ENCODE measurements around the gene PARN. TPM values are rescaled to one million over a fixed set of nuclear protein-coding genes. Genes with fewer than 3 reads are reported as not detected.

The PARN gene
- total and polyA plus RNA-seq, 3 experiments from 2014 or later, result 45.9 to 48.2 (median 46.0) TPM

DNA sequence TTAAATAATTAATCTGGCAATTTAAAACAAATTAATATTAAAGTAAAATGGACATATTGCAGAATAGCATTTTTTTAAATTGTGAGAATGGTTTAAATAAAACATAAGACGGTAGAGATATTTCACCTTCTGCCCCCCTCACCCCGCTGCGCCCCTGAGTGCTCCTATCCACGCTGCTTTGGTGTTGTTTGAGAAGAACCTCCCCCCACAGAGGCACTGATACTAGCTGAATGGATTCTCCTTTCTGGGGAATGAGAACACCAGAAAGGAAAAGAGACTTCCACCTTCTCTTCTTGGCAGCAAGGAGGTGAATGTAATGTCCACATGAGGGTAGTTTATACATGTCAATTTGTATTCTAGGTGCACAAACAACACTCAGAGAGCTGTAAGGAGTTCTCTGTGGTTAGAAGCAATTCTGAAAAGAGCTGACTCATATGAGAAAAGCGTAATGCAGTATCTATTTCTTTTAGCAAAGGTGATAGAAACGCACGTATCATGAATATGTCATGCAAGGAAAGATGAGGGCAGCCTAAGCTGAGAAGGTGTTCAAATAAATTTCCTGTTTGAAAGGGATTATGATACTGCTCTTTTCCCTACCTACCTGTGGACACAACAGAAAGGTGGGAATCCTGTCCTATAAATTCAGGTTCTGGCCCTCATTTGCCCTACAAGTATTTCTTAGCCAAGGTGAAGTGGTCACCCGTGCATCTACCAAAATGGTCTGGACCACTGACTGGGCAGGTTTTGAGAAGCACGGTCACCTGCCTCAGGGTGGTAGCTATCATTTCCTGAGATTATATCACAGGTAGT is 126.9 kb downstream of the PARN start:
- Mint-ChIP-seq H3K4me3 (no peak overlapping the region), H3K27ac (peak overlapping the region in 1 of 8 donors; percentile 74), H3K27me3 (no peaks in the 10 kb centered on the region), H3K36me3 (peaks cover 0 to 10% (median 0%) of the 10 kb centered on the region in 3 donors), H3K9me3 (no peaks in the 10 kb centered on the region), H3K4me1 (peaks cover 2 to 29% (median 17%) of the 10 kb centered on the region in 3 donors)
- Histone ChIP-seq H3K27ac (ENCODE audit: low read depth, low read length) (no peak overlapping the region), H3K9me3 (ENCODE audit: low read length) (no peaks in the 10 kb centered on the region), H3K36me3 (ENCODE audit: insufficient read depth, low read length) (no peaks in the 10 kb centered on the region), H3K27me3 (ENCODE audit: insufficient read depth, low read length, poor library complexity, severe bottlenecking) (no peaks in the 10 kb centered on the region), H3K4me3 (ENCODE audit: low read length) (no peak overlapping the region), H3K4me1 (ENCODE audit: insufficient read depth, low read length) (no peaks in the 10 kb centered on the region)
- CTCF ChIA-PET, result no interaction called here
- POLR2A ChIA-PET, result no interaction called here
- no peak for DNase-seq

DNA sequence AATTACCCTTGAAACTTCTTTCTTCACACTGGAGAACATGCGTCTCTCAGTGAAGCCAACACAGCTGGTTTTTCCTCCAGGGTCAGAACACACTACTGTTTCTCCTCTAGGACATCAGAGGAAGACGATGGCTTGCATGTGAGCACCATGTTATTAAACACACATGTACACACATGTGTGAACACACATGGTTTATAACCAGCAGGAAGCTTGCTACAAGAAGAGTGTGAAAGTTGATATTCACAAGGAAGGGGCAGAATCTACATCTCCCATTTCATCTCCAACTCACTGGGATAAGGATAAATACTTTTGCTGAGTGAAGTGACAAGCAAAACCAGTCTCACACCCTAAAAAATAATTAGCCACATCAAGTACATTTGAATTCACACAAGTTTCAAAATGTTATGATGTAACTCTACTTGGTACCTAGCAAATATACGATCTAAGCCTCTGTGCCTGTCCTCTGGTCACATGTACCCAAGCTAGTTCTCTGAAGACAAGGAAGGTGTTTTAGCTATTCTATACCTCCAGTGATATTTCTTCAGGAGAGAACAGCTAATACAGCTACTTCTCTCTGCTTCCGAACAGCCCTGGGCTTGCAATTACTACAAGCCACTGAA is 127.7 kb downstream of the PARN start:
- H3K27me3 ChIP-seq (ENCODE audit: insufficient read depth, low read length, poor library complexity, severe bottlenecking), result no peaks in the 10 kb centered on the region
- no peak overlapping the region for H3K27ac Mint-ChIP-seq
- ChIA-PET POLR2A (no interaction called here), CTCF (no interaction called here)
- no peak for DNase-seq
- H3K36me3 ChIP-seq (ENCODE audit: insufficient read depth, low read length), result no peaks in the 10 kb centered on the region
- no peaks in the 10 kb centered on the region for H3K4me1 ChIP-seq (ENCODE audit: insufficient read depth, low read length)
- no peaks in the 10 kb centered on the region for H3K9me3 Mint-ChIP-seq
- H3K27ac ChIP-seq (ENCODE audit: low read depth, low read length), result no peak overlapping the region
- H3K4me3 Mint-ChIP-seq, result no peak overlapping the region
- H3K4me3 ChIP-seq (ENCODE audit: low read length), result no peak overlapping the region
- peaks cover 2 to 33% (median 17%) of the 10 kb centered on the region in 3 donors for H3K4me1 Mint-ChIP-seq
- peaks cover 0 to 10% (median 0%) of the 10 kb centered on the region in 3 donors for H3K36me3 Mint-ChIP-seq
- no peaks in the 10 kb centered on the region for H3K9me3 ChIP-seq (ENCODE audit: low read length)
- H3K27me3 Mint-ChIP-seq, result no peaks in the 10 kb centered on the region

DNA sequence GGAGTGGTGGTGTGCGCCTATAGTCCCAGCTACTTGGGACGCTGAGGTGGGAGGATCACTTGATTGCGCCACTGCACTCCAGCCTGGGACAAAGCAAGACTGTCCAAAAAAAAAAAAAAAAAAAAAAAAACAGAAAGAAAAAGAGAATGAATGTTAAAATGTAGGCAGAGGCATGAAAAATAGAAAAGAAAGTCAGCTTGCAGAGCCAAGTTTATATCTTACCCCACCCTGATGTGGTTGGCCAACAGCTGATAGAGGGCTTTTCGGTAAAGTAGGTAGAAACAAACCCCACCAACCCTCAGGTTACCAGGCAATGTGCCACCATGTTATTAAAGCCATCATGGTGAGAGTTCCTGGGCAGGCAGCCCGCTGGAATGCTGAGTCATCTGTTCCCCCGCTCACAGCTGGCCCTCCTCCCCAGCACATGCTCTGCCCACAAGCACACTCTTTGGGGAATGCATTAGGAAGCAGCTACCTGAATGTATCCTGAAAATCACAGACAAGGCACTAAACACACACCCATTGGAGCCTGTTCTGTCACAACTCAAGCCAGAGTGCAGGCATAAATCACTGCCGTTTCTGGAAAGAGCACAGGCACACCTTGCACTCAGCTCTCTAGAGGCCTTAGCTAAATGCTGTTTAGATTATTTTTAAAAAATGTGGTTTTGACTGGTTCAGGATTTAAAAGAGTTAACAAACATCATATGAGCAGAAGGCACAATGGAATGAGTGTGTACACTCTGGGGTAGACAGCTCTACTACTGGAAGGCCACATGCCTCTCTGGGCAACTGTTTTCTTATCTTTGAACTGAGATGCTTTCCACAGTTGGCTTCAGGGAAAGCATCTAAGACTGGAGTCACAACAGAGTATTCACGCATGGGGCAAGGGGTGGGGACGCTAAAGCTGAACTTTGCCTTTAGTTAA is 128.5 kb downstream of the PARN start:
- Mint-ChIP-seq H3K27me3 (no peaks in the 10 kb centered on the region), H3K9me3 (no peaks in the 10 kb centered on the region), H3K4me1 (peaks cover 7 to 33% (median 24%) of the 10 kb centered on the region in 3 donors), H3K36me3 (peaks cover 0 to 8% (median 0%) of the 10 kb centered on the region in 3 donors), H3K27ac (peak overlapping the region in 1 of 8 donors; percentile 60), H3K4me3 (no peak overlapping the region)
- no peak overlapping the region for H3K27ac ChIP-seq (ENCODE audit: low read depth, low read length)
- POLR2A ChIA-PET, result no interaction called here
- H3K4me3 ChIP-seq (ENCODE audit: low read length), result no peak overlapping the region
- H3K36me3 ChIP-seq (ENCODE audit: insufficient read depth, low read length), result no peaks in the 10 kb centered on the region
- DNase-seq, result no peak
- CTCF ChIA-PET, result no interaction called here
- no peaks in the 10 kb centered on the region for H3K9me3 ChIP-seq (ENCODE audit: low read length)
- no peaks in the 10 kb centered on the region for H3K27me3 ChIP-seq (ENCODE audit: insufficient read depth, low read length, poor library complexity, severe bottlenecking)
- H3K4me1 ChIP-seq (ENCODE audit: insufficient read depth, low read length), result no peaks in the 10 kb centered on the region

DNA sequence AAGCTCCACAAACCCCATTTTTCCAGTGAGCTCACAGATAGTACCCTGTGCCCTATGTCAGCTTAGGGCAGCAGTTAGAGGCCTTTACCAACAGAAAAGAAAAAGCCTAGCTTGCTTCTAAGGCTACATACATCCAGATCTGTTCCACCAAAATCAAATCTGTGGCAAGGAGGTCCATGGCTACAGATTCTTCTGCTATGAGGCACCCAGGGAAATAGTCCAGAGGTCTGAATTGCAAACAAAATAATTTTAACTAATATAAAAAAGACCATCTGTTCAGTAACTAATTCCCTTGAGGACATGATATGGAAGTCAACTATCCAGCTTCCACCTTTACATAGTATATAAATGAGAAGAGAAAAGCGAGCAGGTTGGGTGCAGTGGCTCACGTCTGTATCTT is 129.3 kb downstream of the PARN start:
- Mint-ChIP-seq H3K4me1 (peaks cover 14 to 38% (median 28%) of the 10 kb centered on the region in 3 donors), H3K9me3 (no peaks in the 10 kb centered on the region), H3K27me3 (no peaks in the 10 kb centered on the region), H3K36me3 (peaks cover 0 to 8% (median 0%) of the 10 kb centered on the region in 3 donors), H3K4me3 (no peak overlapping the region), H3K27ac (no peak overlapping the region)
- no peak for DNase-seq
- H3K27ac ChIP-seq (ENCODE audit: low read depth, low read length), result no peak overlapping the region
- no peaks in the 10 kb centered on the region for H3K27me3 ChIP-seq (ENCODE audit: insufficient read depth, low read length, poor library complexity, severe bottlenecking)
- no peaks in the 10 kb centered on the region for H3K4me1 ChIP-seq (ENCODE audit: insufficient read depth, low read length)
- ChIA-PET CTCF (no interaction called here), POLR2A (no interaction called here)
- H3K36me3 ChIP-seq (ENCODE audit: insufficient read depth, low read length), result no peaks in the 10 kb centered on the region
- H3K4me3 ChIP-seq (ENCODE audit: low read length), result no peak overlapping the region
- no peaks in the 10 kb centered on the region for H3K9me3 ChIP-seq (ENCODE audit: low read length)

DNA sequence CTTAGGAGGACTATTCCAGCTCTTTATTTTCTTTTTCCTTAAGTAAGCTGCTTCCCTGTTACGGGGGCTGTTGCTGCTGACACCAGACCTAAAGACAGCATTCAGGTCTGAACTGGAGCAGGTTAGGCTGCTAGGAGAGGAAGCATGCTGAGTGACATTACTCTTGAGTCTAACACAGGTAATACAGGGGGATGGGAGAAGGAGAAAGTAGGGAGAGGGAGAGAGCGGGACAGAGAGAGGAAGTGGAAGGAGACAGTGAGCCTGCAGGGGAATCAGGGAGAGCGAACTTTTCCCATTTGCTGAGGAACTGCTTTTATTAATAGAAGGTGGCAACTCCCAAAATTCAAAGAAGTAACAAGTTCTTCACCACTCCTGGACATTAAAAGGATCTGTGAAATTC is 130.9 kb downstream of the PARN start:
- Histone ChIP-seq H3K27ac (ENCODE audit: low read depth, low read length) (no peak overlapping the region), H3K27me3 (ENCODE audit: insufficient read depth, low read length, poor library complexity, severe bottlenecking) (no peaks in the 10 kb centered on the region), H3K36me3 (ENCODE audit: insufficient read depth, low read length) (no peaks in the 10 kb centered on the region), H3K4me1 (ENCODE audit: insufficient read depth, low read length) (no peaks in the 10 kb centered on the region), H3K9me3 (ENCODE audit: low read length) (no peaks in the 10 kb centered on the region), H3K4me3 (ENCODE audit: low read length) (no peak overlapping the region)
- no peak for DNase-seq
- H3K27me3 Mint-ChIP-seq, result no peaks in the 10 kb centered on the region
- peak overlapping the region in 3 of 8 donors; percentile 22 to 52 (median 49) for H3K27ac Mint-ChIP-seq
- H3K36me3 Mint-ChIP-seq, result peaks cover 3 to 24% (median 8%) of the 10 kb centered on the region in 3 donors
- peaks cover 29 to 52% (median 39%) of the 10 kb centered on the region in 3 donors for H3K4me1 Mint-ChIP-seq
- H3K4me3 Mint-ChIP-seq, result no peak overlapping the region
- ChIA-PET POLR2A (no interaction called here), CTCF (no interaction called here)
- no peaks in the 10 kb centered on the region for H3K9me3 Mint-ChIP-seq

DNA sequence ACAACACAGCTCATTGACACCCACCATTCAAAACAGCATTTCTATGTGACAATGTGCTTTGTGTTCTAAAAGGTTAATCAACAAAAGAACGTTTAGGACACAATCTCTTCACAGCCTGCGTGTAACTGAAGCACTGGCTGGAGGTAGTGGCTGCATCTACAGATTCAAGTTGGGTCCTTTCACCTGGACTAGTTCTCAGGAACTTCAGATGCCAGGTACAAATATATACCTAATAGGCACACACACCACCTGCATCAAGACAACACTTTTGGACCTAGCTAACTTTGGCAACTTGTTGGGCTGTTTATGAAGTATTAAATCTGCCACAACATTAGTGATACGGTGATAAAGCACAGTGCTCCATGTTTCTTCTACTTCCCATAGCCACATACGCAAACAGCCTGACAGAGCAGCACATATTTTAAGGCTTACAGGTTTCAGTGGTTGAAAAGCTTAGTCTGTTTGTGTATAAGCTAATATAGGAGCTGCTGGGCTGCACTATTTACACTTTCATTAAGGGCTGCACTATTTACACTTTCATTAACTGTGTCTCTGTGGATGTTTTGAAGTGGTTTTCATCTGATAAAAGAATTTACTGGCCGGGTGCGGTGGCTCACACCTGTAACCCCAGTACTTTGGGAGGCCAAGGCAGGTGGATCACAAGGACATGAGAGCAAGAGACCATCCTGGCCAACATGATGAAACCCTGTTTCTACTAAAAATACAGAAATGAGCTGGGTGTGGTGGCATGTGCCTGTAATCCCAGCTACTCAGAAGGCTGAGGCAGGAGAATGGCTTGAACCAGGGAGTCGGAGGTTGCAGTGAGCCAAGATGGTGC is 132.6 kb downstream of the PARN start:
- Histone ChIP-seq H3K9me3 (ENCODE audit: low read length) (no peaks in the 10 kb centered on the region), H3K4me3 (ENCODE audit: low read length) (no peak overlapping the region), H3K4me1 (ENCODE audit: insufficient read depth, low read length) (no peaks in the 10 kb centered on the region), H3K36me3 (ENCODE audit: insufficient read depth, low read length) (no peaks in the 10 kb centered on the region), H3K27ac (ENCODE audit: low read depth, low read length) (no peak overlapping the region), H3K27me3 (ENCODE audit: insufficient read depth, low read length, poor library complexity, severe bottlenecking) (no peaks in the 10 kb centered on the region)
- Mint-ChIP-seq H3K4me1 (peaks cover 43 to 54% (median 47%) of the 10 kb centered on the region in 3 donors), H3K9me3 (no peaks in the 10 kb centered on the region), H3K4me3 (no peak overlapping the region), H3K27me3 (no peaks in the 10 kb centered on the region), H3K27ac (peak overlapping the region in 2 of 8 donors; percentile 60 to 90), H3K36me3 (peaks cover 3 to 27% (median 8%) of the 10 kb centered on the region in 3 donors)
- CTCF ChIA-PET, result no interaction called here
- DNase-seq, result no peak
- POLR2A ChIA-PET, result no interaction called here

DNA sequence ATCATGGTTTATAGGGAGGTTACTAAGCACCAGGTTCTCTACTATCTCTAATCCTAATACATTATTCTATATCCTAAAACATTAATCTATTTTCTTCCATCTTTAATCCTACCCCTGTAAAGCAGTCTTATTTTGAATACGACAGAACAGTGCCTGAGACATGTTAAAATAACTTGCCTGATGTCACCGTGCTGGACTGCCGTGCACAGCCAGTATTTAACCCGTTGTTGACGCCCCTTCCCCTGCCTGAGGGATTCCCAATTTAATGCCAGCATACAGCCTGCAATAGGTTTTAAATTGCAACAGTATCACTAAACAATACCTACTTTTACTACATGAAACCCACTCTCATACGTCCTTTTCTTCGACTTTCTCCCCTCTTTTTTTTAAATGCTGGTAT is 133.3 kb downstream of the PARN start:
- POLR2A ChIA-PET, result no interaction called here

More for the DNA sequence above, 133.3 kb downstream of the PARN start:
- Mint-ChIP-seq H3K9me3 (no peaks in the 10 kb centered on the region), H3K4me1 (peaks cover 49 to 54% (median 52%) of the 10 kb centered on the region in 3 donors), H3K4me3 (no peak overlapping the region), H3K36me3 (peaks cover 3 to 27% (median 8%) of the 10 kb centered on the region in 3 donors), H3K27ac (peak overlapping the region in 2 of 8 donors; percentile 31 to 60), H3K27me3 (no peaks in the 10 kb centered on the region)
- Histone ChIP-seq H3K36me3 (ENCODE audit: insufficient read depth, low read length) (no peaks in the 10 kb centered on the region), H3K27me3 (ENCODE audit: insufficient read depth, low read length, poor library complexity, severe bottlenecking) (no peaks in the 10 kb centered on the region), H3K4me1 (ENCODE audit: insufficient read depth, low read length) (no peaks in the 10 kb centered on the region), H3K9me3 (ENCODE audit: low read length) (no peaks in the 10 kb centered on the region), H3K4me3 (ENCODE audit: low read length) (no peak overlapping the region), H3K27ac (ENCODE audit: low read depth, low read length) (no peak overlapping the region)
- DNase-seq, result no peak
- CTCF ChIA-PET, result no interaction called here

All from CD8-positive, alpha-beta memory T cell (primary cell).